GM18511 (cell line): ENCODE measurements around the gene PLA2G2A.
"Not testable (repeated sequence)": the region's sequence is repeated elsewhere in the genome, so short reads cannot be mapped to it uniquely, and the experiment has no call there.

Experiments
- ATAC-seq: cut with Tn5 transposase; IDR thresholded peaks from one replicate; pipeline ENCODE4 v1.9.1; 2021; ENCODE audit warnings: mild to moderate bottlenecking, moderate library complexity; ENCODE audit not compliant: unreplicated experiment

The PLA2G2A gene, protein sequence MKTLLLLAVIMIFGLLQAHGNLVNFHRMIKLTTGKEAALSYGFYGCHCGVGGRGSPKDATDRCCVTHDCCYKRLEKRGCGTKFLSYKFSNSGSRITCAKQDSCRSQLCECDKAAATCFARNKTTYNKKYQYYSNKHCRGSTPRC

DNA sequence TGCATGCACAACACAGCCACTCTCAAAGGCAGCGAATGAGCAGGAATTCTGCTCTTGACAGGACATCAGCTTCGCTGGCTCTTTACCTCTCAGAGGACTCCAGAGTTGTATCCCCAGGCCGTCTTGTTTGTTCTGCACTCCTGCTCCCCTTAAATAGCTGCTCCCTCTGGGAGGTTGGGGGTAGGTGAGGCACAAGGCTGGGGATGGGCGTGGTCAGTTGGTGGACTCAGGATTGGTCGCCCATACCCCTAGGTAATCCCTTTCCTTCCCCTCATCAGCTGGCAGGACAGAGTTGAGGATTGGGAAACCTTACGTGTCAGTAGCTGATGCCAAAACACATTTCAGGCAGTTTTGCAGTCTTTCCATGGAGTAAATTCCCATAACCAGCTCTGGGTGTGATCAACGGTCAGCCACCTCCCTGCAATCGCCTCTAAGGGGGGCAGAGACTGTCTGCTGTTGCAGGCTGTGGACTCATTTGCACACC, at the start of gene PLA2G2A:
PLA2G2A (minus strand) TSS at position 125 of the 484 bp plus-strand sequence. CDS start 845 bp downstream, outside the sequence.
- no peak for ATAC-seq

DNA sequence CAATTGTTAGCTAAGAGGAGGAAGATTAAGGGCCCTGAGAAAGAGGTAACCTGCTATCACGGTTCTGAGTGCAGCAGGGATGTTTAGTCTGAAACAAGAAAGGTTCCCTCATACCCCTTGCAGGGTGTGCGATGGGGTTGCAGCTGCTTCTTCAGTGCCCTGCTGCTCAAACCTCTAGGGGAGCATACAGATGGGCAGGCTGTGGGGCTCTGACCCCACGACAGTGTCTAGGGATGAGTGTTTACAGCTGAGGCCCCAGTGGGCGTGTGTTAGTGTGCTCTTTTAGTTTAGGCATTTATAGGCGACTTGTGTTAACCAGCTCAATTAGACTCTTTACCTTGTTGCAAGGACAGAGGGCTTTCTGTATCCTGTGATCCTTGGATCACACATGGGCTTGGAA, 49.3 kb upstream of the PLA2G2A start:
- ATAC-seq, result no peak

DNA sequence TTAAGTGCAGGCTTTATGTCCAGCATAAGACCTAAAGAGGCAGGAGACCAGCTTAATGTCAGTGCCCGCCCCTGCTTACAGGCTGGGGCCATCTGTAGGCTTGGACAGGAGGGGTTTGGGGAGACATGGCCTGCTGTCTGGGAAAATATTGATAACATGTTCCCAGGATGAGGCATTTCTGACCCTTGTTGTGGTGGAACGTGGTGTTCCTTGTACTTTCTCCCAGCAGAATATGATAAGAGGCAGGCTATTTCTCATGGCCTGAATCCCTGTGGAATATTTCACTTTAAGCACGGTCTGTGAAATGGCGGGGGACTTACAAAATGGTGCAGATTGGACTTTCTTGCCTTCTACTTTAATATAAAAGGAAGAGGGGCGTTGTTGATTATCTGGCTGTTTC, 48.7 kb upstream of the PLA2G2A start:
- no peak for ATAC-seq

DNA sequence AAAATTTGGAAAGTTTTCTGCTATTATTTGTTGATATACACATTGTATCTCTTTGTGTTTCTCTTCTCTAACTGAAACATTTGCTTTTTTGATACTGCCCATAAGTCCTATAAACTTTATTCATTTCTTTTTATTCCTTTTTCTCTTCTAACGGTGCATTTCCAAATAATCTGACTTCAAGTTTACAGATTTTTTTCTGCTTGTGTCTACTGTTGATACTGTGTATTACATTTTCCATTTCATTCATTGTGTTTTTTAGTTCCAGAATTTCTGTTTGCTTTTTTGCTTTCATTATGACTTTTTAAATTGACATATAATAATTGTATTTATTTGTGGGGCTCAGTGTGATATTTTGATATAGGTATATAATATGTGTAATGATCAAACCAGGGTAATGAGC, 38.3 kb upstream of the PLA2G2A start:
- no peak for ATAC-seq

DNA sequence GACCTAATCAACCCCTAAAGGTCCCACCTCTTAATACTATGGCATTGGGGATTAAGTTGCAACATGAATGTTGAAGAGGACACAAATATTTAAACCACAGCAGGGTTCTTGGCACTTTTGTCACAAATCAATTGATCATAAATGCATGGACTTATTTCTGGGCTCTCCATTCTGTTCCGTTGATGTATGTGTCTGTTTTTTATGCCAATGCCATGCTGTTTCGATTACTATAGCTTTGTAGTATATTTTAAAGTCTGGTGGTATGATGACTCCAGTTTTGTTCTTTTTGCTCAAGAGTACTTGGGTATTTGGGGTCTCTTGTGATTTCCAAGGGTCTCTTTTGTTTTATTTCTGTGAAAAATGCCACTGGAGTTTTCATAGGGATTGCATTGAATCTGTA, 34.7 kb upstream of the PLA2G2A start:
- ATAC-seq, result no peak

DNA sequence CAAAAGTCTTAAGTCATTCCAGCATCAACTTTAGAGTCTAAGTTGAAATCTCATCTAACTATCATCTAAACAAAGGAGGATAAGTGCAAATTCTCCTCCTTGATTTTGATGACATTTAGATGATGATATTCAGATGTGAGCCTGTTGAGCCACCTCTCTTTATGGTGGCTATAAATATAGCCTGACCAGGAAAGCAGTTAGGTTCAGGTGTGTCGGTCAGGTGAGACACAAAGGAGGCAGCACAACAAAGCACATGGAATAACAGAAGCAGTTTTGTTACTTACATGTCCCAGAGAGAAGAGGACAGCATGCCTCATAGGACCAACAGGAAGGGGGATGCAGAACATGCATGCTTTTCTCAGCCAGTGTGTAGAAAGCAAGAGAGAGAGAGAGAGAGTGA, 30.6 kb upstream of the PLA2G2A start:
- ATAC-seq, result no peak

DNA sequence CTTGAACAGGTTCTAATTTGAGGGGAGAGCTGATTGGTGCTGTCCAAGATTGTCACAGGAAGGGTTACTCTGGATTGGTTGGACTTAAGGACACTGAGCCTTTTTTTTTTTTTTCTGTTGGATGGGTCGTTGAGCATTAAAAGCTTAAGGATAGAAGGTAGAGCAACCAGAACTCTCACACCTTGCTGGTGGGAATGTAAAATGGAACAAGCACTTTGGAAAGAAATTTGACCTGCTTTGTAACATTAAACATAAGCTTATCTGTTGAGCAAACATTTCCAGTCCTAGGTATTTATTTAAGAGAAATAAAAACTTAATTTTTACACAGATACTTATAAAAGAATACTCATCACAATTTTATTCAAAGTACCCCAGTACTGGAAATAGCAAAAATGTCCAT, 29.8 kb upstream of the PLA2G2A start:
- ATAC-seq, result no peak

DNA sequence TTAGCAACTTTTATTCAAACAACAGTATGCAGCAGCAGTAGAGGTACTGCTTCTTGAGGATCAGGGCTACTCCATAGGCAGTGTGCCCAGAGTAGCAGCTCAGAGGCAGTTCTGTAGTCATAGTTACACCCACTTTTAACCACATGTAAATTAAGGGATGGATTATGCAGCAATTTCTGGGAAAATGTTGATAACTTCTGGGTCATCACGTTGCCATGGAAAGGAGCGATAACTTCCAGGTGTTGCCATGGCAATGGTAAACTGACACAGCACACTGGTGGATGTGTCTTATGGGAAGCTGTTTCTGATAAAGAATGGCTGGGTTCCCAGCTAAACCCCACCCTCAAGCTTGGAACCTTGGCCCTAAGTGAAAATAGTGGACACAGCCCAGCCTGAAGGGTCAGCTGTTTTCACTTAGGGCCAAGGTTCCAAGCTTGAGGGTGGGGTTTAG, 29.0 kb upstream of the PLA2G2A start:
- ATAC-seq, result no peak

DNA sequence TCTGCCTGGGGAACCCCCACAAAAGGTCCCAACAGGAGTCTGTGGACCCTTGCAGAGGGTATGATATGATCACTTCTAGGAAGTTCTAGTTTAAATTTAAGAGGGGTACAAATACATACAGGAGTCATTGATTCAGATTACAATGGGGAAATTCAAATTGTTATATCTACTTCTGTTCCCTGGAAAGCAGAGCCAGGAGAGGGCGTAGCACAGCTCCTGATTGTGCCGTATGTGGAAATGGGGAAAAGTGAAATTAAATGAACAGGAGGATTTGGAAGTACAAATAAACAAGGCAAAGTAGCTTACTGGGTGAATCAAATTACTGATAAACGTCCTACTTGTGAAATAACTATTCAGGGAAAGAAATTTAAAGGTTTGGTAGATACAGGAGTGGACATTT, 19.4 kb upstream of the PLA2G2A start:
- not testable (repeated sequence) for ATAC-seq

DNA sequence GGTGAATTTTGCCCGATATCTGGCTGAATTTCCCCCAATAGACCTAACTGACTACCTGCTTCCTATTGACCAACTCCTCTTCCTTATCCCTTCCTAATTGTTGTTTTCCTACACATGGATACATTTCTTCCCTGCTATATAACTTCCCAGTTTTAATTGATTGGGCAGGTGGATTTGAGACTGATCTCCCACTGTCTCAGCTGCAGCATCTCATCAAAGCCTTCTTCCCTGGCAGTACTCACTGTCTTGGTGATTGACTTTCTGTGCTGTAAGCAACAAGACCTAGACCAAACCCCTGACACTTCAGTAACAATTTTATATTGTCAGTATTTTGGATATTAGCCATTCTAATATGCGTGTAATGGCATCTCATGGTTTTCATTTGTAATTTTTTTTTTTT, 11.3 kb upstream of the PLA2G2A start:
- ATAC-seq, result no peak

DNA sequence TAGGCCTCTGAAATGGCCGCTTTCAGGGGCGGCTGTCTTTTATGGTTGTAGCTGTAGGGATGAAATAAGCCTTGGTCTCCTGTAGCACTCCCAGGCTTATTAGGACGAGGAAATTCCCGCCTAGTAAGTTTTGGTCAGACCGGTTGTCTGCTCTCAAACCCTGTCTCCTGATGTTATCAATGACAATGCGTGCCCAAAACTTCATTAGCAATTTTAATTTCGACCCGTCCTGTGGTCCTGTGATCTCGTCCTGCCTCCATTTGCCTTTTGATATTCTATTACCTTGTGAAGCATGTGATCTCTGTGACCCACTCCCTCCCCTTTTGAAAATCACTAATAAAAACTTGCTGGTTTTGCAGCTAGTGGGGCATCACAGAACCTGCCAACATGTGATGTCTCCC, 10.8 kb upstream of the PLA2G2A start:
- ATAC-seq, result not testable (repeated sequence)

DNA sequence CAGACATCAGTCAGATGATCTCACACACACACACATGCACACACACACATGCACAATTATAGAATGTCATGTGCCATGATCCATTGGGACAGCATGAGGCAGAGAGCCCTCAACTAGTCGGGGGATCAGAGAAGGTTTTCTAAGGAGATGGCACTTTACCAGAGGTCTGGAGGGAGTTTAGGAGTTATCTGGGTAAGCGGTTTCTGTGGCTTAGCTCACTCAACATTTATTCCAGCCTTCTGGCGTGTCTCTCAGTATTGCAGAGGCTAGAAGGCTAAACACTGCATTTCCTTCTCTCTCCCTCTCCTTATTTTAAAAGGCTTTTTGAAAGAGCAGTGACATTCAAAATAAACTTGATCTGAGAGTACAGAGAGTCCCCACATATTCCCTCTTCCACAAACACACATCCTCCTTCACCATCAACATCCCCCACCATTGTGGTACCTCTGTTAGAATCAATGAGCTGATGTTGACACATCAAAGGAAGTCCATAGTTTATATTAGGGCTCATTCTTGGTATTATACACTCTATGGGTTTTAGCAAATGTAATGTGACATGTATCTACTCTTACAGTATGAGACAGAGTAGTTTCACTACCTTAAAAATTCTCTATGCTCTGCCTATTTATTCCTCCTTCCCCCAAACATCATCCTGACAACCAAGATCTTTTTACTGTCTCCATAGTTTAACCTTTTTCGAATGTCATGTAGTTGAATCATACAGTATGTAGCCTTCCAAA, 9.0 kb upstream of the PLA2G2A start:
- ATAC-seq, result no peak

DNA sequence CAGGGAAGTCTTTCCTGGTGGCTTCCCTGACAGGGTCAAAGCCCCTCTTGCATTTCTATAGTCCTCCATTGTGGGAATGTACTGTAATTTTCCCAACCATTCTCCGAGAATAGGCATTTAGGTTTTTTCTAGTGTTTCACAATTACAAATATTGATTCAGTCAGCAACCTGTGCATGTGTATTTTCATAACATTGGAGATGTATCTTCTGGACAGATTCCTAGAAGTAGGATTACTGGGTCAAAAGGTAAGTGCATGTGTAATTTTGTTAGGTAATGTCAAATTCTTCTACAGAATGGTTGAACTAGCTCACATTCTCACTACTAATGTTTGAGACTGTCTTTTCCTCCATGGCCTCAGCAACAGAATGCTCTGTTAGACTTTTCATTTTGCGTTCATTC, 8.3 kb upstream of the PLA2G2A start:
- no peak for ATAC-seq

DNA sequence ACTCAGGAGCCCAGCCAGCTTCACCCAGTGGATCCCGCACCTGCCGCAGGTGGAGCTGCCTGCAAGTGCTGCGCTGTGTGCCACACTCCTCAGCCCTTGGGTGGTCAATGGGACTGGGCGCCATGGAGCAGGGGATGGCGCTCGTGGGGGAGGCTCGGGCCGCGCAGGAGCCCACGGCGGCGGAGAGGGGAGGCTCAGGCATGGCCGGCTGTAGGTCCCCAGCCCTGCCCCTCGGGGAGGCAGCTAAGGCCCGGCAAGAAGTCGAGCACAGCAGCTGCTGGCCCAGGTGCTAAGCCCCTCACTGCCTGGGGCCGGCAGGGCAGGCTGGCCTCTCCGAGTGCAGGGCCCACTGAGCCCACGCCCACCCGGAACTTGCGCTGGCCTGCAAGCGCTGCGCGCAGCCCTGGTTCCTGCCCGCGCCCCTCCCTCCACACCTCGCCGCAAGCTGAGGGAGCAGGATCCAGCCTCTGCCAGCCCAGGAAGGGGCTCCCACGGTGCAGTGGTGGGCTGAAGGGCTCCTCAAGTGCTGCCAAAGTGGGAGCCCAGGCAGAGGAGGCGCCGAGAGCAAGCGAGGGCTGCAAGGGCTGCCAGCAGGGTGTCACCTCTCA, 5.1 kb upstream of the PLA2G2A start:
- not testable (repeated sequence) for ATAC-seq

DNA sequence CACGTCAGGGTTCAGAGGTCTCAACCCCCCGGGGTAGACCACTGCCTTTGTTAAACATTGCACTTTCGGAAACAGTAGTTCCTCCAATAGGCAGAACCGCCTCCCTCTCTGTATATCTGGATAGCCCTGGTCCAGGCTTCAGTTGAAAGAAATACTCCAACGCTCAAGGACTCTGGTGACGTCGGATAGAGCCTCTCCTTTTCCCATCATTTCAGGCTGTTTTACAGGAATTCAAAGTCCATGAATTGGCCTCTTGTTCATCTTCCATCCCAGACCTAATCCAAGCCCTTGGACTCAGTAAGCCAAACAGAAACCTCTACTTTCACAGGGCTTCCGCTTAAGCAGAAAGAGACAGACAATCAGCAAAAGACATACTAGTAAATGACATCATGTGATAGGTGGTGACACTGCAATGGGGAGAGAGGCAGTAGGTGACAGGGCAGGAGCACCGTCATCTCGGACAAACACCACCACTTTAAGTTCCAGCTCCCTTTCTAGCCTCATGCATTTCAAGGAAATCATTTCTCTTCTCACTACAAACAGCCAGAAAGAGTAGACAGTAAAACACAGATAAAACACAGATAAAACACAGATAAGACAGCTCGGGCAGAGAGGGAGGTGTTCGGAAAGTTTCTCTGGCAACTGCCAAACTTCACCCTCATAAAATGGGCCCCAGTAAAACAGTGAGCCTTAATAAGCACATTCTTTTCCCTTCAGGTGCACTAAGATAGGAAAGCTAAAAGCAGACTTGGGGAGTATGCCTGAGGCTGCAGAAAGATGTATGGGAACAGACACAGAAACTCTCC, 2.3 kb upstream of the PLA2G2A start:
- ATAC-seq, result no peak

DNA sequence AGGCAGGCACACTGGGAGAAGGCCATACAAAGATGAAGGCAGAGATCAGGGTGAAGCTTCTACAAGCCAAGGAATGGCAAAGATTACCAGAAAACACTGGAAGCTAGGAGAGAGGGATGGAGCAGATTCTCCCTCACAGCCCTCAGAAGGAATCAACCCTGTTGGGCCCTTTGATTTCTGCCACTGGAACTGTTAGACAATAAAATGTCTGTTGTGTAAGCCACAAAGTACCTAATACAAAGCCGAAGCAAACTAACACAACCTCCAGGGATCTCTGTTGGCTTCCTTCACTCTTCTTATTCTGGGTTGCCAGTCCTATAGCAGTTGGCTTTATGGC, 1.7 kb upstream of the PLA2G2A start:
- ATAC-seq, result no peak

DNA sequence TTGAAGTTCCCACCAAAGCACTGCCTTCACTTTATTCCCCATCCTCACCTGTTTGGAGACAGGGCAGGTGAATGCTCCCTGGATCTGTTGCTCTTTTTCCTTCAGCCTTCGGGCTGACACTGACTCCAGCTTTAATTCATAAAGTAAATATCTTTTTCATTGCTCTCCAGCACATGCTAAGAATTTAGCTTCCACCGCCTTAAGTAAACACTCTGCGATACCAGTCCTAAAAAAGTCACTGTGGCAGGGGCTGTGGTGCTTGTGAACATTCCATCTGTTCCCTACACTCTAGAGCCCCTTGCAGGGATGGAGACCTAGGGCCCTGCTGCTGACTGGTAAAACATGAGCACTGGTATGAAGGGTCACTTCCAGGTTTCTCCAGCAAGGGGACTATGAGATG, 896 bp upstream of the PLA2G2A start:
- no peak for ATAC-seq

DNA sequence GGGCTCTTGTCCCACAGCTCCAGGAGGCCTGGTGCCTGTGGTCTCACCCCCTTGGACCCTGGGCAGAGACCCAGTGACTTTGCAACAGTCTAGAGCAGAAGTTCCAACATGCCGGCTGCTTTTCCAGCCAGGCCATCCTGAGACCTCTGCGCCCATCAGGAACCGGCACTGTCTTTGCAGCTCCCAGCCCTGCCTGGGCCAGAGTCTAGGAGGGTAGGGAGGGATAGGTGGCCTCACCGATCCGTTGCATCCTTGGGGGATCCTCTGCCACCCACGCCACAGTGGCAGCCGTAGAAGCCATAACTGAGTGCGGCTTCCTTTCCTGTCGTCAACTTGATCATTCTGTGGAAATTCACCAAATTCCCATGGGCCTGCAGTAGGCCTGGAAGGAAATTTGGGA, 1.3 kb downstream of the PLA2G2A start:
- no peak for ATAC-seq

DNA sequence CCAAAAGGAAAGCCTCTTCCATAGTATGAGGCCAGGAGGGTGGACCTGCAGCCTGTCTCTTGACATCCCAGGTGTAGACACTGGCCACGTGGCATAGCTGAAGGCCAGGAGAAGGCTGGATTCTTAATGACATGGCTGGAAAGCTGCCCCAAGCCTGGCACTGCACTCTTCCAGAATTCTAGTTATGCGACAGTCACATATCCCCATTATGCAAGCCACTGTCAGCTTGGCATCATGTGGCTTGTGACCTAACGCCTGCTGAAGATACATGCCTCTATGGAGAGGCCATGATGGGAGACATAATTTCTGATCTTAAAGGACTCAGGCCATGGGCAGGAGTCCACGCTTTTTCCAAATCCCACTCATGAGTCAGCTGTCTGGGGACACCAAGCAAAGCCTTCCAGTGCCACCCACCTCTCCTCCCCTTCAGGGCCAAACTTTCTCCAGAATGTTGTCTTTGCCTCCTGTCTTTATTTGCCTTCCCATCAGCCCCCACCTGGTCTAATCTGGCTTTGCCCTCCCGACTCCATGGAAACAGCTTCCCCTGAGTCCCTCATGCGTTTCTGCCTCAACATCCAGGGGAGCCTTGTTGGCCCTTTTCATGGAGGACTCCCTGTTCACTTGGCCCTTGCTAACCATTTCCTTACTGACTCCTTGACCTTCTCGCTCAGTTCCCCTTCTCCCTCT, 3.0 kb downstream of the PLA2G2A start:
- ATAC-seq, result no peak

DNA sequence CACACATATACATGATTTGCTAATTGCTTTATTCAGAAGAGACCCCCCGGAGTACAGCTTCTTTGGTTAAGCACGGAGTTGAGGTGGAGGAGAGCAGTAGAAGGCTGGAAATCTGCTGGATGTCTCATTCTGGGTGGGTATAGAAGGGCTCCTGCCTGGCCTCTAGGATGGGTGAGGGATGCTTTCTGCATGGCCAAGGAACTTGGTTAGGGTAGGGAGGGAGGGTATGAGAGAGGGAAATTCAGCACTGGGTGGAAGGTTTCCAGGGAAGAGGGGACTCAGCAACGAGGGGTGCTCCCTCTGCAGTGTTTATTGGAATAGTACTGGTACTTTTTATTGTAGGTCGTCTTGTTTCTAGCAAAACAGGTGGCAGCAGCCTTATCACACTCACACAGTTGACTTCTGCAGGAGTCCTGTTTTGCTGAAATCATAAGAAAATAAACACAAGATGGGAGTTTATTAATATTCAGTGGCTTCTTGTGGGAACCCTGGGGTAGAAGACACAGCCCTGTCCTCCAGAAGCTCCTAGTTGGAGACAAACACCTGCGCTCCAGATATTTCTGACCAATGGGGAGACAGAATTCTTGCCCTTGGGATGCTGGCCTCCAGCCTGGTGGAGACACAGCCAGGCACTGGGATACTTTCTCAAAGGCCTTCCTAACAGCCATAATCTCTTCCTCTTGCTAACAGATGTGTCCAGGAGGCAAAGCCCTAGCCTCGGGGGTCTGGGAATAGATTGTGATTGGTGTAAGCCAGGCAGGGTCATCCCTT, 3.8 kb downstream of the PLA2G2A start:
- ATAC-seq, result no peak
